IMR-90 (cell line): ENCODE measurements around the gene TBC1D22A. TPM values are rescaled to one million over a fixed set of nuclear protein-coding genes. Genes with fewer than 3 reads are reported as not detected.

Experiments
- ATAC-seq: fragments of 200-7000 bp; cut with Tn5 transposase; 2 replicates; pipeline ENCODE4 v1.9.1; 2020; ENCODE audit warnings: low read depth, mild to moderate bottlenecking, moderate library complexity
- BruUV-seq: library from RNA; stranded (reverse); fragments of 400-500 nt; replicated peaks from 2 replicates; lab custom pipeline; 2021; lab: Mats Ljungman, UMichigan
- CTCF ChIA-PET: fragments of 300-600 bp; formaldehyde crosslinking; extraction: SDS; loops from one replicate; lab custom pipeline; 2021; ENCODE audit warnings: antibody characterized with exemption; lab: Yijun Ruan, JAX
- POLR2A ChIA-PET: fragments of 300-600 bp; sonication (Branson Sonifier 250); formaldehyde crosslinking; loops from one replicate; lab custom pipeline; 2022; ENCODE audit warnings: antibody characterized with exemption; ENCODE audit not compliant: unreplicated experiment; lab: Charles Lee
- DNase-seq: peaks from one replicate; pipeline ENCODE4 v3.0.0; 2013
- H2AFZ ChIP-seq: replicated peaks from 2 replicates; pipeline ENCODE3; 2013; ENCODE audit warnings: low read length, mild to moderate bottlenecking; ENCODE audit not compliant: poor library complexity
- H2AK5ac ChIP-seq: 2 replicates; pipeline ENCODE4 v1.6.1; 2013; ENCODE audit warnings: low read depth, low read length, inconsistent platforms
- H2AK9ac ChIP-seq: replicated peaks from 2 replicates; pipeline ENCODE3; 2013; ENCODE audit warnings: mild to moderate bottlenecking, low read depth, low read length, moderate library complexity; ENCODE audit not compliant: poor library complexity
- H2BK120ac ChIP-seq: 2 replicates; pipeline ENCODE4 v1.6.1; 2013; ENCODE audit warnings: low read depth, low read length, inconsistent platforms
- H2BK15ac ChIP-seq: 3 replicates; pipeline ENCODE4 v1.6.1; 2013; ENCODE audit warnings: low read depth, low read length, inconsistent platforms
- H2BK20ac ChIP-seq: 2 replicates; pipeline ENCODE4 v1.6.1; 2013; ENCODE audit warnings: low read depth, mild to moderate bottlenecking, inconsistent platforms, low read length, moderate library complexity
- H2BK5ac ChIP-seq: 2 replicates; pipeline ENCODE4 v1.6.1; 2013; ENCODE audit warnings: mild to moderate bottlenecking, low read depth, low read length, inconsistent platforms; ENCODE audit not compliant: poor library complexity, severe bottlenecking
- H3K14ac ChIP-seq: replicated peaks from 2 replicates; pipeline ENCODE4 v1.6.1; 2013; ENCODE audit warnings: low read depth, low read length, inconsistent platforms
- H3K18ac ChIP-seq: 2 replicates; pipeline ENCODE4 v1.6.1; 2013; ENCODE audit warnings: low read depth, low read length, control low read depth
- H3K23ac ChIP-seq: 2 replicates; pipeline ENCODE4 v1.6.1; 2013; ENCODE audit warnings: low read depth, low read length, inconsistent platforms
- H3K27ac ChIP-seq: 2 replicates; pipeline ENCODE4 v1.5.1; 2013; ENCODE audit warnings: mild to moderate bottlenecking, control low read depth, low read length; ENCODE audit not compliant: insufficient read depth
- H3K27me3 ChIP-seq: 2 replicates; pipeline ENCODE4 v1.6.1; 2013; ENCODE audit warnings: low read length; ENCODE audit not compliant: control insufficient read depth, insufficient read depth
- H3K36me3 ChIP-seq: 2 replicates; pipeline ENCODE4 v1.6.1; 2013; ENCODE audit warnings: low read length, mixed read lengths; ENCODE audit not compliant: control insufficient read depth, insufficient read depth
- H3K4ac ChIP-seq: 2 replicates; pipeline ENCODE4 v1.6.1; 2013; ENCODE audit warnings: low read depth, low read length, inconsistent platforms
- H3K4me1 ChIP-seq: 2 replicates; pipeline ENCODE4 v1.6.1; 2013; ENCODE audit warnings: low read length, mixed read lengths; ENCODE audit not compliant: control insufficient read depth, insufficient read depth
- H3K4me2 ChIP-seq: 2 replicates; pipeline ENCODE4 v1.6.1; 2013; ENCODE audit warnings: low read depth, mild to moderate bottlenecking, control low read depth, low read length, moderate library complexity
- H3K4me3 ChIP-seq: 2 replicates; pipeline ENCODE4 v1.5.1; 2013; ENCODE audit warnings: low read depth, mild to moderate bottlenecking, control low read depth, low read length, moderate library complexity; ENCODE audit not compliant: insufficient read depth
- H3K56ac ChIP-seq: 2 replicates; pipeline ENCODE4 v1.6.1; 2013; ENCODE audit warnings: low read length, inconsistent platforms; ENCODE audit not compliant: insufficient read depth; ENCODE audit errors: extremely low read depth
- H3K79me1 ChIP-seq, 2 experiments: 2 replicates each; pipeline ENCODE4 v1.6.1; 2013; ENCODE audit warnings: low read length in 2 of 2, inconsistent platforms in 1 of 2, low read depth in 1 of 2
- H3K9ac ChIP-seq: 2 replicates; pipeline ENCODE4 v1.6.1; 2013; ENCODE audit warnings: low read depth, low read length, control low read depth
- H3K9me1 ChIP-seq: 2 replicates; pipeline ENCODE4 v1.6.1; 2013; ENCODE audit warnings: low read length, inconsistent platforms; ENCODE audit not compliant: insufficient read depth
- H3K9me3 ChIP-seq: 2 replicates; pipeline ENCODE4 v1.6.1; 2013; ENCODE audit warnings: low read length; ENCODE audit not compliant: control insufficient read depth, insufficient read depth
- H4K20me1 ChIP-seq: 2 replicates; pipeline ENCODE4 v1.6.1; 2013; ENCODE audit warnings: low read length, inconsistent platforms; ENCODE audit not compliant: insufficient read depth
- H4K5ac ChIP-seq: 2 replicates; pipeline ENCODE4 v1.6.1; 2013; ENCODE audit warnings: mild to moderate bottlenecking, low read depth, low read length, control low read depth
- H4K8ac ChIP-seq, 2 experiments: 2 replicates each; pipeline ENCODE4 v1.6.1; 2013; ENCODE audit warnings: low read depth in 2 of 2, low read length in 2 of 2, control low read depth in 1 of 2, inconsistent platforms in 1 of 2
- H4K91ac ChIP-seq: 2 replicates; pipeline ENCODE4 v1.6.1; 2013; ENCODE audit warnings: low read depth, low read length, inconsistent platforms; ENCODE audit not compliant: insufficient read depth
- BHLHE40 ChIP-seq: fragments of 150-350 bp; IDR thresholded peaks from 2 replicates; pipeline ENCODE4 v1.6.1; 2016; ENCODE audit warnings: mild to moderate bottlenecking, low read depth, low read length
- MAFK ChIP-seq: IDR thresholded peaks from 2 replicates; pipeline ENCODE4 v1.6.1; 2012; ENCODE audit warnings: low read depth, low read length, improper control_type of control experiment
- MXI1 ChIP-seq: IDR thresholded peaks from 2 replicates; pipeline ENCODE4 v1.6.1; 2012; ENCODE audit warnings: low read depth, mild to moderate bottlenecking, low read length, moderate library complexity, borderline replicate concordance
- POLR2A ChIP-seq: IDR thresholded peaks from 2 replicates; pipeline ENCODE4 v1.6.1; 2012; ENCODE audit warnings: mild to moderate bottlenecking, low read depth, low read length
- RCOR1 ChIP-seq: IDR thresholded peaks from 2 replicates; pipeline ENCODE4 v1.6.1; 2012; ENCODE audit warnings: mild to moderate bottlenecking, low read length, improper control_type of control experiment; ENCODE audit not compliant: insufficient replicate concordance
- RFX5 ChIP-seq: IDR thresholded peaks from 2 replicates; pipeline ENCODE4 v1.8.0; 2012; ENCODE audit warnings: low read depth, mild to moderate bottlenecking, low read length, moderate library complexity
- WGBS, 2 experiments: methylation state at CpG; one replicate each; pipeline versions ENCODE4 v1.1.5 to v1.1.7; 2013; ENCODE audit warnings: missing lambda C conversion rate in 2 of 2; ENCODE audit not compliant: insufficient read length in 1 of 2; ENCODE audit errors: extremely low coverage in 2 of 2; 5-methylcytosine and 5-hydroxymethylcytosine counted together
- dilution Hi-C: fragments of 300-500 bp; cut with HindIII; formaldehyde crosslinking; loops from one replicate; pipeline ENCODE4 v1.14.3; 2018; ENCODE audit warnings: low sequenced_read_pairs; ENCODE audit not compliant: unreplicated experiment
- in situ Hi-C: fragments of 300-500 bp; cut with MboI; formaldehyde crosslinking; loops from 3 replicates; pipeline ENCODE4 v1.14.3; 2019; ENCODE audit warnings: low sequenced_read_pairs, inconsistent platforms, mixed read lengths
- intact Hi-C: fragments of 100-400 bp; cut with micrococcal nuclease; formaldehyde crosslinking; loops from 2 replicates; pipeline ENCODE4 v1.10.0; 2022
- polyA plus RNA-seq, 3 experiments: library from polyadenylated mRNA; depleted of rRNA; stranded (reverse); fragments of >200 nt; gene quantifications; 2 replicates each; pipeline ENCODE4 v1.2.3, GENCODE V29; 2012; ENCODE audit warnings: low replicate concordance in 1 of 3
- total RNA-seq: library from RNA; depleted of rRNA; stranded (reverse); fragments of >200 nt; gene quantifications from 2 replicates; pipeline ENCODE4 v1.2.3, GENCODE V29; 2012

The TBC1D22A gene
- total and polyA plus RNA-seq, 2 of the 4 experiments (the other 2 are of a cell fraction), result 9.0 to 16.7 TPM

DNA sequence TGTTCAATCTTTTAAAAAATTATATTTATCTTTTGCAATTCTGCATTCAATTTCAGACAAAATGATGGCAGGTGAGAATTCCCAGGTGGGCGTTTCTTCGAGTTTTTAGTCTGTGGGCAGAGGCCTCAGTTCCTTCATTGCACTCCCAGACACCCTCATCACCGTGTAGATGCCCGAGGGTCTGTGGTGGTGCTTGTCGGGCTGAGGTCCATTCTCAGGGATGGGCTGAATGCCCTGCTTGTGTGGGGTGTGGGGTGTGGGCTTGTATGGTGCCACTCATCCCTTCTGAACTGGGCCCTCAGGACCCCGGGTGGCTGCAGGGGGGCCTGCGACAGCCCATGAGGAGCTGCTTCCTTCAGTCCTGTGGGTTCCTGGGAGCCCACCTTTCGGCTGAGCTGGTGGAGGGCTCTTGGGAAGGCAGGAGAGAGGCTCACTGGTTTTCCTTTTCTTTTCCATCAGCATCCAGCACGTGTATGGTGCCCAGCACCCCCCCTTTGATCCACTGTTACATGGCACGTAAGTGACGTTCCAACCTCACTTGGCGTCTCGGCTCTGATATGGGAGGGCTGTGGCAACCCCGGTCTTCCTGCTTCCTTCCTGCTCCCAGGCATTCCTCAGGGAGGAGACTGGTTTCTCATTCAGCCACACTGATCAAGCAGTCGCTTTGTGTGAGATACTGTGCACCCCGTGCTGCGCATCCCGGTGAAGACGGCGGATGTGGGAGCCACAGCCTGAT, 29.8 kb downstream of the TBC1D22A start (continued):
- TF ChIP-seq MXI1, result no peak

DNA sequence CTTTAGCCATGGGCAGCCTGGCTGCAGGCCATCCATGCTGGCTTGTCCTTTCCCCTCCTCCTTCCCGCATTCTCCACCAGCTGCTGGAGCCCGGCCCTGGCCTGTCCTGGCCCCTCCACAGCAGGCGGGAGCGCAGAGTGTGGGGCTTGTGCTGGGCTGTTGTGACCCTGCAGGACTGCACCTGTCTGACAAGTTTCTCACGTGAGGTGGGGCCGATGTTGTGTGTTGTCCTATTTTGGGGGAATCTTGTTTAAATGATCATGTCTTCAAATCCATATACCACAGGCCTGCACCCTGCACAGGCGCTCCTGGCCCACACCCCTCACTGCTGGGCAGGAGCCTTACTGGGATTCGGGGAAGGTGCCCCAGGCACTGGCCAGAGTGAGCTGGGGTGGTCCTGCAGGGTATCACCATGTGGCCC, 30.4 kb downstream of the TBC1D22A start:
- dilution Hi-C loops, result no loop called here
- in situ Hi-C loops, result no loop called here
- Histone ChIP-seq H3K23ac (no peak overlapping the region), H3K9me1 (peaks cover 8% of the 10 kb centered on the region), H2AFZ (no peak overlapping the region), H4K8ac (no peak overlapping the region), H3K27ac (no peak overlapping the region), H4K5ac (no peak overlapping the region), H3K18ac (no peak overlapping the region), H2BK15ac (no peak overlapping the region), H3K9me3 (no peaks in the 10 kb centered on the region), H3K14ac (no peak overlapping the region), H3K79me1 (peaks cover 16 to 58% of the 10 kb centered on the region in 2 experiments), H3K4ac (no peak overlapping the region), H2BK5ac (no peak overlapping the region), H4K20me1 (0 out of 2 replicates have a peak, but pooled peaks cover 3% of the 10 kb centered on the region), H3K27me3 (no peaks in the 10 kb centered on the region), H2BK20ac (no peak overlapping the region), H3K4me3 (no peak overlapping the region), H4K91ac (no peak overlapping the region), H3K4me2 (no peak overlapping the region), H3K9ac (no peak overlapping the region), H3K4me1 (peaks cover 6% of the 10 kb centered on the region), H2AK5ac (0 out of 2 replicates have a peak overlapping the region, but pooled peaks have one; percentile 86), H3K36me3 (peaks cover 26% of the 10 kb centered on the region), H3K56ac (no peak overlapping the region), H2AK9ac (no peak overlapping the region), H2BK120ac (no peak overlapping the region)
- intact Hi-C loops, result loop anchor here (10.0 kb wide), 1 partner anchor 172 kb away; no protein-coding TSS in a partner anchor
- 100% methylated on average over 1 of the region's 8 CpGs; no CpG with 5 or more reads in 1 of the 2 experiments for WGBS, 2 experiments
- ATAC-seq, result no peak
- no TSS peak for BruUV-seq
- ChIA-PET CTCF (no interaction called here), POLR2A (no interaction called here)
- no peak for DNase-seq
- TF ChIP-seq POLR2A, result no peak
- no peak for TF ChIP-seq MXI1
- TF ChIP-seq BHLHE40, result no peak
- TF ChIP-seq MAFK, result no peak
- no peak for TF ChIP-seq RFX5
- TF ChIP-seq RCOR1, result no peak
